NB4 (cell line): Measurements from ENCODE around the gene SMIM13.

Experiments
- CTCF ChIP-seq: IDR thresholded peaks from one replicate; pipeline ENCODE4 v1.5.1; 2012; ENCODE audit warnings: low read depth, low read length
- MAX ChIP-seq: IDR thresholded peaks from 2 replicates; pipeline ENCODE4 v1.6.1; 2011; ENCODE audit warnings: low read depth, low read length

GRCh38 chr6:11141295-11141694 is 47.7 kb downstream of the SMIM13 start:
- TF ChIP-seq CTCF (no peak), MAX (no peak)
